ENCODE results near the gene ARHGEF37.
"Not testable (repeated sequence)": the region's sequence is repeated elsewhere in the genome, so short reads cannot be mapped to it uniquely, and the experiment has no call there.

Gene ARHGEF37

GRCh38 chr5:149648464-149649393 is 67.4 kb downstream of the ARHGEF37 start:
- H3K4me1 ChIP-seq (ENCODE audit: control insufficient read depth, insufficient read depth, low read length, poor library complexity, severe bottlenecking); H3K9me3 ChIP-seq (ENCODE audit: control insufficient read depth, low read length); H3K4me3 ChIP-seq (ENCODE audit: extremely low read depth, insufficient read depth, low read length, poor library complexity, severe bottlenecking); H3K27ac ChIP-seq (ENCODE audit: low read depth, low read length, severe bottlenecking); H3K36me3 ChIP-seq (ENCODE audit: control insufficient read depth, insufficient read depth, low read length): not testable (repeated sequence)
- WGBS, 2 experiments (ENCODE audit: insufficient coverage in 2 of 2): 86 to 98% methylated on average over 5 of the region's 6 CpGs

- H3K4me1 ChIP-seq (ENCODE audit: control insufficient read depth, insufficient read depth, low read length, poor library complexity, severe bottlenecking); H3K27ac ChIP-seq (ENCODE audit: low read depth, low read length, severe bottlenecking); H3K36me3 ChIP-seq (ENCODE audit: control insufficient read depth, insufficient read depth, low read length); H3K4me3 ChIP-seq (ENCODE audit: extremely low read depth, insufficient read depth, low read length, poor library complexity, severe bottlenecking); H3K9me3 ChIP-seq (ENCODE audit: control insufficient read depth, low read length): not testable (repeated sequence)
- no CpG with 5 or more reads among the region's 1 CpG for WGBS, 2 experiments (ENCODE audit: insufficient coverage in 2 of 2)
These were observed 68.4 kb downstream of the ARHGEF37 start for GRCh38 chr5:149649730-149650129.

GRCh38 chr5:149651686-149652085 is 70.4 kb downstream of the ARHGEF37 start:
- H3K36me3 ChIP-seq (ENCODE audit: control insufficient read depth, insufficient read depth, low read length): no peaks in the 10 kb centered on the region
- H3K27ac ChIP-seq (ENCODE audit: low read depth, low read length, severe bottlenecking): no peak overlapping the region
- H3K4me1 ChIP-seq (ENCODE audit: control insufficient read depth, insufficient read depth, low read length, poor library complexity, severe bottlenecking): no peaks in the 10 kb centered on the region
- H3K9me3 ChIP-seq (ENCODE audit: control insufficient read depth, low read length): no peaks in the 10 kb centered on the region
- no peak overlapping the region for H3K4me3 ChIP-seq (ENCODE audit: extremely low read depth, insufficient read depth, low read length, poor library complexity, severe bottlenecking)
- WGBS, 2 experiments (ENCODE audit: insufficient coverage in 2 of 2): no CpG with 5 or more reads among the region's 1 CpG

- H3K36me3 ChIP-seq (ENCODE audit: control insufficient read depth, insufficient read depth, low read length): no peaks in the 10 kb centered on the region
- H3K9me3 ChIP-seq (ENCODE audit: control insufficient read depth, low read length): no peaks in the 10 kb centered on the region
- WGBS, 2 experiments (ENCODE audit: insufficient coverage in 2 of 2): 100% methylated on average over 1 to 2 of the region's 2 CpGs
These were observed 71.4 kb downstream of the ARHGEF37 start for GRCh38 chr5:149652697-149653096.

GRCh38 chr5:149654231-149654630 is 72.9 kb downstream of the ARHGEF37 start:
- 57 to 75% methylated on average over 1 of the region's 3 CpGs for WGBS, 2 experiments (ENCODE audit: insufficient coverage in 2 of 2)
- H3K9me3 ChIP-seq (ENCODE audit: control insufficient read depth, low read length): no peaks in the 10 kb centered on the region
- H3K27ac ChIP-seq (ENCODE audit: low read depth, low read length, severe bottlenecking): no peak overlapping the region
- H3K4me3 ChIP-seq (ENCODE audit: extremely low read depth, insufficient read depth, low read length, poor library complexity, severe bottlenecking): no peak overlapping the region
- no peaks in the 10 kb centered on the region for H3K4me1 ChIP-seq (ENCODE audit: control insufficient read depth, insufficient read depth, low read length, poor library complexity, severe bottlenecking)
- no peaks in the 10 kb centered on the region for H3K36me3 ChIP-seq (ENCODE audit: control insufficient read depth, insufficient read depth, low read length)

More at GRCh38 chr5:149652697-149653096, 71.4 kb downstream of the ARHGEF37 start:
- H3K4me1 ChIP-seq (ENCODE audit: control insufficient read depth, insufficient read depth, low read length, poor library complexity, severe bottlenecking): no peaks in the 10 kb centered on the region
- H3K27ac ChIP-seq (ENCODE audit: low read depth, low read length, severe bottlenecking): no peak overlapping the region
- H3K4me3 ChIP-seq (ENCODE audit: extremely low read depth, insufficient read depth, low read length, poor library complexity, severe bottlenecking): no peak overlapping the region

GRCh38 chr5:149654883-149655505 is 73.7 kb downstream of the ARHGEF37 start:
- no peaks in the 10 kb centered on the region for H3K36me3 ChIP-seq (ENCODE audit: control insufficient read depth, insufficient read depth, low read length)
- no peak overlapping the region for H3K4me3 ChIP-seq (ENCODE audit: extremely low read depth, insufficient read depth, low read length, poor library complexity, severe bottlenecking)
- H3K27ac ChIP-seq (ENCODE audit: low read depth, low read length, severe bottlenecking): no peak overlapping the region
- WGBS, 2 experiments (ENCODE audit: insufficient coverage in 2 of 2): 80% methylated on average over 1 of the region's 4 CpGs; no CpG with 5 or more reads in 1 of the 2 experiments
- no peaks in the 10 kb centered on the region for H3K9me3 ChIP-seq (ENCODE audit: control insufficient read depth, low read length)
- H3K4me1 ChIP-seq (ENCODE audit: control insufficient read depth, insufficient read depth, low read length, poor library complexity, severe bottlenecking): no peaks in the 10 kb centered on the region

GRCh38 chr5:149656576-149657182 is 75.4 kb downstream of the ARHGEF37 start:
- H3K4me1 ChIP-seq (ENCODE audit: control insufficient read depth, insufficient read depth, low read length, poor library complexity, severe bottlenecking): no peaks in the 10 kb centered on the region
- no peak overlapping the region for H3K27ac ChIP-seq (ENCODE audit: low read depth, low read length, severe bottlenecking)
- 56 to 74% methylated on average over 3 to 5 of the region's 6 CpGs for WGBS, 2 experiments (ENCODE audit: insufficient coverage in 2 of 2)
- H3K4me3 ChIP-seq (ENCODE audit: extremely low read depth, insufficient read depth, low read length, poor library complexity, severe bottlenecking): no peak overlapping the region
- no peaks in the 10 kb centered on the region for H3K9me3 ChIP-seq (ENCODE audit: control insufficient read depth, low read length)
- H3K36me3 ChIP-seq (ENCODE audit: control insufficient read depth, insufficient read depth, low read length): no peaks in the 10 kb centered on the region

- no peaks in the 10 kb centered on the region for H3K4me1 ChIP-seq (ENCODE audit: control insufficient read depth, insufficient read depth, low read length, poor library complexity, severe bottlenecking)
- H3K36me3 ChIP-seq (ENCODE audit: control insufficient read depth, insufficient read depth, low read length): no peaks in the 10 kb centered on the region
- WGBS, 2 experiments (ENCODE audit: insufficient coverage in 2 of 2): 87 to 88% methylated on average over 1 to 2 of the region's 2 CpGs
- no peaks in the 10 kb centered on the region for H3K9me3 ChIP-seq (ENCODE audit: control insufficient read depth, low read length)
- no peak overlapping the region for H3K4me3 ChIP-seq (ENCODE audit: extremely low read depth, insufficient read depth, low read length, poor library complexity, severe bottlenecking)
- no peak overlapping the region for H3K27ac ChIP-seq (ENCODE audit: low read depth, low read length, severe bottlenecking)
These were observed 76.0 kb downstream of the ARHGEF37 start for GRCh38 chr5:149657324-149657723.

GRCh38 chr5:149658299-149658698 is 77.0 kb downstream of the ARHGEF37 start:
- 100% methylated on average over 1 of the region's 1 CpG; no CpG with 5 or more reads in 1 of the 2 experiments for WGBS, 2 experiments (ENCODE audit: insufficient coverage in 2 of 2)
- no peaks in the 10 kb centered on the region for H3K36me3 ChIP-seq (ENCODE audit: control insufficient read depth, insufficient read depth, low read length)

GRCh38 chr5:149664083-149664482 is 82.8 kb downstream of the ARHGEF37 start:
- Histone ChIP-seq H3K9me3 (ENCODE audit: control insufficient read depth, low read length) (no peaks in the 10 kb centered on the region), H3K27ac (ENCODE audit: low read depth, low read length, severe bottlenecking) (no peak overlapping the region), H3K4me1 (ENCODE audit: control insufficient read depth, insufficient read depth, low read length, poor library complexity, severe bottlenecking) (peaks cover 3% of the 10 kb centered on the region), H3K4me3 (ENCODE audit: extremely low read depth, insufficient read depth, low read length, poor library complexity, severe bottlenecking) (no peak overlapping the region), H3K36me3 (ENCODE audit: control insufficient read depth, insufficient read depth, low read length) (no peaks in the 10 kb centered on the region)
- 78 to 92% methylated on average over 1 of the region's 1 CpG for WGBS, 2 experiments (ENCODE audit: insufficient coverage in 2 of 2)

More at GRCh38 chr5:149658299-149658698, 77.0 kb downstream of the ARHGEF37 start:
- H3K9me3 ChIP-seq (ENCODE audit: control insufficient read depth, low read length): no peaks in the 10 kb centered on the region
- no peaks in the 10 kb centered on the region for H3K4me1 ChIP-seq (ENCODE audit: control insufficient read depth, insufficient read depth, low read length, poor library complexity, severe bottlenecking)
- no peak overlapping the region for H3K4me3 ChIP-seq (ENCODE audit: extremely low read depth, insufficient read depth, low read length, poor library complexity, severe bottlenecking)
- no peak overlapping the region for H3K27ac ChIP-seq (ENCODE audit: low read depth, low read length, severe bottlenecking)
